Measurements from ENCODE around the gene A2M.

A2M gene

GRCh38 chr12:9106610-9107541 is 8.8 kb downstream of the A2M start:
- no peak overlapping the region for H3K27ac ChIP-seq (ENCODE audit: low read depth, low read length)
- H3K4me1 ChIP-seq (ENCODE audit: control insufficient read depth, insufficient read depth, low read length): no peaks in the 10 kb centered on the region
- no peak overlapping the region for H3K9ac ChIP-seq (ENCODE audit: low read length)
- no peak overlapping the region for H3K4me3 ChIP-seq (ENCODE audit: low read depth, low read length)
- H3K27me3 ChIP-seq (ENCODE audit: control insufficient read depth, insufficient read depth, low read length): no peaks in the 10 kb centered on the region
- no peaks in the 10 kb centered on the region for H3K36me3 ChIP-seq (ENCODE audit: control insufficient read depth, insufficient read depth, low read length)
- H3K9me3 ChIP-seq (ENCODE audit: control insufficient read depth, insufficient read depth, low read depth, low read length): no peaks in the 10 kb centered on the region

- Histone ChIP-seq H3K36me3 (ENCODE audit: control insufficient read depth, insufficient read depth, low read length) (no peaks in the 10 kb centered on the region), H3K27ac (ENCODE audit: low read depth, low read length) (no peak overlapping the region), H3K9me3 (ENCODE audit: control insufficient read depth, insufficient read depth, low read depth, low read length) (no peaks in the 10 kb centered on the region), H3K9ac (ENCODE audit: low read length) (no peak overlapping the region), H3K4me3 (ENCODE audit: low read depth, low read length) (no peak overlapping the region), H3K4me1 (ENCODE audit: control insufficient read depth, insufficient read depth, low read length) (no peaks in the 10 kb centered on the region), H3K27me3 (ENCODE audit: control insufficient read depth, insufficient read depth, low read length) (no peaks in the 10 kb centered on the region)
Measured at GRCh38 chr12:9106067-9106466, 9.7 kb downstream of the A2M start.

GRCh38 chr12:9104767-9105423 is 10.8 kb downstream of the A2M start:
- Histone ChIP-seq H3K9ac (ENCODE audit: low read length) (no peak overlapping the region), H3K27ac (ENCODE audit: low read depth, low read length) (no peak overlapping the region), H3K36me3 (ENCODE audit: control insufficient read depth, insufficient read depth, low read length) (no peaks in the 10 kb centered on the region), H3K9me3 (ENCODE audit: control insufficient read depth, insufficient read depth, low read depth, low read length) (no peaks in the 10 kb centered on the region), H3K27me3 (ENCODE audit: control insufficient read depth, insufficient read depth, low read length) (no peaks in the 10 kb centered on the region), H3K4me1 (ENCODE audit: control insufficient read depth, insufficient read depth, low read length) (no peaks in the 10 kb centered on the region), H3K4me3 (ENCODE audit: low read depth, low read length) (no peak overlapping the region)

- Histone ChIP-seq H3K9me3 (ENCODE audit: control insufficient read depth, insufficient read depth, low read depth, low read length) (no peaks in the 10 kb centered on the region), H3K4me3 (ENCODE audit: low read depth, low read length) (no peak overlapping the region), H3K9ac (ENCODE audit: low read length) (no peak overlapping the region), H3K27ac (ENCODE audit: low read depth, low read length) (no peak overlapping the region), H3K4me1 (ENCODE audit: control insufficient read depth, insufficient read depth, low read length) (no peaks in the 10 kb centered on the region), H3K27me3 (ENCODE audit: control insufficient read depth, insufficient read depth, low read length) (no peaks in the 10 kb centered on the region), H3K36me3 (ENCODE audit: control insufficient read depth, insufficient read depth, low read length) (no peaks in the 10 kb centered on the region)
Measured at GRCh38 chr12:9104087-9104486, 11.6 kb downstream of the A2M start.

- Histone ChIP-seq H3K36me3 (ENCODE audit: control insufficient read depth, insufficient read depth, low read length) (no peaks in the 10 kb centered on the region), H3K27me3 (ENCODE audit: control insufficient read depth, insufficient read depth, low read length) (no peaks in the 10 kb centered on the region), H3K9me3 (ENCODE audit: control insufficient read depth, insufficient read depth, low read depth, low read length) (no peaks in the 10 kb centered on the region), H3K9ac (ENCODE audit: low read length) (no peak overlapping the region), H3K4me3 (ENCODE audit: low read depth, low read length) (no peak overlapping the region), H3K4me1 (ENCODE audit: control insufficient read depth, insufficient read depth, low read length) (no peaks in the 10 kb centered on the region), H3K27ac (ENCODE audit: low read depth, low read length) (no peak overlapping the region)
Measured at GRCh38 chr12:9103050-9103849, 12.5 kb downstream of the A2M start.

GRCh38 chr12:9101018-9101687 is 14.6 kb downstream of the A2M start:
- H3K4me1 ChIP-seq (ENCODE audit: control insufficient read depth, insufficient read depth, low read length): no peaks in the 10 kb centered on the region

GRCh38 chr12:9099552-9100190 is 16.0 kb downstream of the A2M start:
- no peaks in the 10 kb centered on the region for H3K36me3 ChIP-seq (ENCODE audit: control insufficient read depth, insufficient read depth, low read length)
- no peaks in the 10 kb centered on the region for H3K9me3 ChIP-seq (ENCODE audit: control insufficient read depth, insufficient read depth, low read depth, low read length)
- no peak overlapping the region for H3K4me3 ChIP-seq (ENCODE audit: low read depth, low read length)
- no peak overlapping the region for H3K27ac ChIP-seq (ENCODE audit: low read depth, low read length)
- no peak overlapping the region for H3K9ac ChIP-seq (ENCODE audit: low read length)
- H3K27me3 ChIP-seq (ENCODE audit: control insufficient read depth, insufficient read depth, low read length): no peaks in the 10 kb centered on the region
- no peaks in the 10 kb centered on the region for H3K4me1 ChIP-seq (ENCODE audit: control insufficient read depth, insufficient read depth, low read length)

More at GRCh38 chr12:9101018-9101687, 14.6 kb downstream of the A2M start:
- H3K36me3 ChIP-seq (ENCODE audit: control insufficient read depth, insufficient read depth, low read length): no peaks in the 10 kb centered on the region
- no peak overlapping the region for H3K27ac ChIP-seq (ENCODE audit: low read depth, low read length)
- no peak overlapping the region for H3K4me3 ChIP-seq (ENCODE audit: low read depth, low read length)
- no peak overlapping the region for H3K9ac ChIP-seq (ENCODE audit: low read length)
- H3K27me3 ChIP-seq (ENCODE audit: control insufficient read depth, insufficient read depth, low read length): no peaks in the 10 kb centered on the region
- no peaks in the 10 kb centered on the region for H3K9me3 ChIP-seq (ENCODE audit: control insufficient read depth, insufficient read depth, low read depth, low read length)

GRCh38 chr12:9098463-9099026 is 17.2 kb downstream of the A2M start:
- Histone ChIP-seq H3K36me3 (ENCODE audit: control insufficient read depth, insufficient read depth, low read length) (no peaks in the 10 kb centered on the region), H3K9me3 (ENCODE audit: control insufficient read depth, insufficient read depth, low read depth, low read length) (no peaks in the 10 kb centered on the region), H3K4me3 (ENCODE audit: low read depth, low read length) (no peak overlapping the region), H3K9ac (ENCODE audit: low read length) (no peak overlapping the region), H3K4me1 (ENCODE audit: control insufficient read depth, insufficient read depth, low read length) (no peaks in the 10 kb centered on the region), H3K27ac (ENCODE audit: low read depth, low read length) (no peak overlapping the region), H3K27me3 (ENCODE audit: control insufficient read depth, insufficient read depth, low read length) (no peaks in the 10 kb centered on the region)

- no peak overlapping the region for H3K9ac ChIP-seq (ENCODE audit: low read length)
- H3K9me3 ChIP-seq (ENCODE audit: control insufficient read depth, insufficient read depth, low read depth, low read length): no peaks in the 10 kb centered on the region
- H3K4me3 ChIP-seq (ENCODE audit: low read depth, low read length): no peak overlapping the region
- H3K27me3 ChIP-seq (ENCODE audit: control insufficient read depth, insufficient read depth, low read length): no peaks in the 10 kb centered on the region
- H3K27ac ChIP-seq (ENCODE audit: low read depth, low read length): no peak overlapping the region
- H3K36me3 ChIP-seq (ENCODE audit: control insufficient read depth, insufficient read depth, low read length): no peaks in the 10 kb centered on the region
- H3K4me1 ChIP-seq (ENCODE audit: control insufficient read depth, insufficient read depth, low read length): no peaks in the 10 kb centered on the region
Measured at GRCh38 chr12:9098115-9098452, 17.6 kb downstream of the A2M start.

GRCh38 chr12:9096563-9097176 is 19.0 kb downstream of the A2M start:
- H3K27me3 ChIP-seq (ENCODE audit: control insufficient read depth, insufficient read depth, low read length): no peaks in the 10 kb centered on the region
- H3K9me3 ChIP-seq (ENCODE audit: control insufficient read depth, insufficient read depth, low read depth, low read length): no peaks in the 10 kb centered on the region
- no peak overlapping the region for H3K27ac ChIP-seq (ENCODE audit: low read depth, low read length)
- no peak overlapping the region for H3K9ac ChIP-seq (ENCODE audit: low read length)
- H3K4me3 ChIP-seq (ENCODE audit: low read depth, low read length): no peak overlapping the region
- H3K36me3 ChIP-seq (ENCODE audit: control insufficient read depth, insufficient read depth, low read length): no peaks in the 10 kb centered on the region
- peaks cover 5% of the 10 kb centered on the region; the same call in 1 of the 2 replicates for H3K4me1 ChIP-seq (ENCODE audit: control insufficient read depth, insufficient read depth, low read length)

All from HUES6 (cell line).